ENCODE results near the gene MVB12B.
"Not testable (repeated sequence)": the region's sequence is repeated elsewhere in the genome, so short reads cannot be mapped to it uniquely, and the experiment has no call there.

GRCh38 chr9:126477432-126477831 is 150.8 kb downstream of the MVB12B start:
- TF ChIP-seq CTCF (IDR thresholded peaks at IDR 0.05; ENCODE audit: insufficient read depth, low read length, poor library complexity, severe bottlenecking); EZH2phosphoT487 (conservative IDR thresholded peaks at IDR 0.05; ENCODE audit: low read length): not testable (repeated sequence)

All from SU-DHL-6 (cell line).